Suprapubic skin (tissue), 4 donors: ENCODE measurements around the gene CHI3L1.

Source experiments
- EP300 ChIP-seq: sonication (generic); formaldehyde crosslinking; IDR thresholded peaks from one replicate; pipeline ENCODE4 v1.6.1; 2017; ENCODE audit warnings: antibody characterized with exemption
- POLR2A ChIP-seq, 2 donors: fragments of 450-650 bp; IDR thresholded peaks; one replicate each; pipeline ENCODE4 v1.6.1; 2017; ENCODE audit warnings: antibody characterized with exemption in 2 of 2, mild to moderate bottlenecking in 2 of 2, moderate library complexity in 2 of 2
- POLR2AphosphoS5 ChIP-seq, 3 donors: sonication (generic); formaldehyde crosslinking; IDR thresholded peaks; one replicate each; pipeline ENCODE4 v1.6.1; 2017; ENCODE audit warnings: antibody characterized with exemption in 3 of 3
- TF ChIP-seq, protein P1 (sequence below), 2 donors: fragments of 200-600 bp in 1 of 2; fragments of 450-650 bp in 1 of 2; sonication (generic) in 1 of 2; IDR thresholded peaks; one replicate each; pipeline ENCODE4 v1.5.1; 2016 to 2019; ENCODE audit warnings: antibody characterized with exemption in 2 of 2, mild to moderate bottlenecking in 1 of 2, moderate library complexity in 1 of 2

- TF ChIP-seq POLR2AphosphoS5 (IDR thresholded peaks at IDR 0.05) (no peak), POLR2A (IDR thresholded peaks at IDR 0.05) (no peak), EP300 (no peak)
- TF ChIP-seq, protein P1, sequence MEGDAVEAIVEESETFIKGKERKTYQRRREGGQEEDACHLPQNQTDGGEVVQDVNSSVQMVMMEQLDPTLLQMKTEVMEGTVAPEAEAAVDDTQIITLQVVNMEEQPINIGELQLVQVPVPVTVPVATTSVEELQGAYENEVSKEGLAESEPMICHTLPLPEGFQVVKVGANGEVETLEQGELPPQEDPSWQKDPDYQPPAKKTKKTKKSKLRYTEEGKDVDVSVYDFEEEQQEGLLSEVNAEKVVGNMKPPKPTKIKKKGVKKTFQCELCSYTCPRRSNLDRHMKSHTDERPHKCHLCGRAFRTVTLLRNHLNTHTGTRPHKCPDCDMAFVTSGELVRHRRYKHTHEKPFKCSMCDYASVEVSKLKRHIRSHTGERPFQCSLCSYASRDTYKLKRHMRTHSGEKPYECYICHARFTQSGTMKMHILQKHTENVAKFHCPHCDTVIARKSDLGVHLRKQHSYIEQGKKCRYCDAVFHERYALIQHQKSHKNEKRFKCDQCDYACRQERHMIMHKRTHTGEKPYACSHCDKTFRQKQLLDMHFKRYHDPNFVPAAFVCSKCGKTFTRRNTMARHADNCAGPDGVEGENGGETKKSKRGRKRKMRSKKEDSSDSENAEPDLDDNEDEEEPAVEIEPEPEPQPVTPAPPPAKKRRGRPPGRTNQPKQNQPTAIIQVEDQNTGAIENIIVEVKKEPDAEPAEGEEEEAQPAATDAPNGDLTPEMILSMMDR (IDR thresholded peaks at IDR 0.05): no peak
Observed at GRCh38 chr1:203214871-203215270, 28.4 kb upstream of the CHI3L1 start.
